Right lobe of liver (tissue), 4 donors: ENCODE measurements around the gene KIF5B.

Experiments
- CTCF ChIP-seq, 4 donors: fragments of 200-600 bp in 3 of 4; fragments of 450-650 bp in 1 of 4; IDR thresholded peaks; one replicate each; pipeline versions ENCODE4 v1.5.1 to v1.8.0; 2016 to 2022; ENCODE audit warnings: antibody characterized with exemption in 4 of 4, mild to moderate bottlenecking in 2 of 4
- POLR2A ChIP-seq: fragments of 450-650 bp; IDR thresholded peaks from one replicate; pipeline ENCODE4 v1.6.1; 2017; ENCODE audit warnings: antibody characterized with exemption, mild to moderate bottlenecking
- donor health status: DM: no; HTN: no; CAD: no.
- donor health status: DM: no; HTN: no; CAD: no.
- donor health status: DM: no; HTN: yes; CAD: no.

GRCh38 chr10:32048282-32048681 lies 7.9 kb downstream of the KIF5B start:
- TF ChIP-seq POLR2A (no peak), CTCF (IDR thresholded peaks at IDR 0.05) (no peak)
